GM19328 (cell line): Measurements from ENCODE around the gene TSNAXIP1.

Source experiments
- ATAC-seq: cut with Tn5 transposase; IDR thresholded peaks from one replicate; pipeline ENCODE4 v1.9.1; 2021; ENCODE audit warnings: mild to moderate bottlenecking, moderate library complexity; ENCODE audit not compliant: unreplicated experiment

Gene TSNAXIP1

GRCh38 chr16:67782567-67783352, 23.9 kb upstream of the TSNAXIP1 start:
- ATAC-seq, result no peak

GRCh38 chr16:67783353-67783725, 23.4 kb upstream of the TSNAXIP1 start:
- ATAC-seq, result no peak

GRCh38 chr16:67786491-67786890, 20.2 kb upstream of the TSNAXIP1 start:
- ATAC-seq, result no peak

GRCh38 chr16:67790071-67790470, 16.6 kb upstream of the TSNAXIP1 start:
- ATAC-seq, result no peak

GRCh38 chr16:67796099-67796718, 10.5 kb upstream of the TSNAXIP1 start:
- no peak for ATAC-seq

- no peak for ATAC-seq
Observed at GRCh38 chr16:67800338-67800926, 6.3 kb upstream of the TSNAXIP1 start.

GRCh38 chr16:67801241-67801640, 5.4 kb upstream of the TSNAXIP1 start:
- no peak for ATAC-seq

GRCh38 chr16:67801883-67802282, 4.8 kb upstream of the TSNAXIP1 start:
- no peak for ATAC-seq

- ATAC-seq, result no peak
Observed at GRCh38 chr16:67803894-67804293, 2.8 kb upstream of the TSNAXIP1 start.

- ATAC-seq, result no peak
Observed at GRCh38 chr16:67804853-67805542, 1.7 kb upstream of the TSNAXIP1 start.

GRCh38 chr16:67805718-67806427, 816 bp upstream of the TSNAXIP1 start:
- ATAC-seq, result no peak

GRCh38 chr16:67807148-67807682, 526 bp downstream of the TSNAXIP1 start:
- ATAC-seq, result peak; percentile 1

- ATAC-seq, result no peak
Observed at GRCh38 chr16:67811899-67812298, 5.2 kb downstream of the TSNAXIP1 start.

GRCh38 chr16:67814567-67814966, 7.9 kb downstream of the TSNAXIP1 start:
- no peak for ATAC-seq

GRCh38 chr16:67820608-67821259, 14.0 kb downstream of the TSNAXIP1 start:
- ATAC-seq, result no peak

GRCh38 chr16:67822511-67822910, 15.8 kb downstream of the TSNAXIP1 start:
- ATAC-seq, result no peak

- no peak for ATAC-seq
Observed at GRCh38 chr16:67825119-67825518, 18.4 kb downstream of the TSNAXIP1 start.

- ATAC-seq, result no peak
Observed at GRCh38 chr16:67825906-67826305, 19.2 kb downstream of the TSNAXIP1 start.

GRCh38 chr16:67828651-67829050, 22.0 kb downstream of the TSNAXIP1 start:
- ATAC-seq, result no peak

GRCh38 chr16:67833030-67833414, 26.3 kb downstream of the TSNAXIP1 start:
- no peak for ATAC-seq
